Naive B cell (primary cell): ENCODE results near the gene RNF144A. TPM values are rescaled to one million over a fixed set of nuclear protein-coding genes. Genes with fewer than 3 reads are reported as not detected.
A peak's percentile ranks its signal among the peaks of the same experiment; 100 is the strongest.

Experiments used
- ATAC-seq, 2 donors: fragments of 150-1000 bp; cut with Tn5 transposase; 2 replicates each; pipeline ENCODE4 v1.10.0; 2021; ENCODE audit warnings: low read depth in 2 of 2, mild to moderate bottlenecking in 2 of 2, moderate library complexity in 2 of 2
- DNase-seq: peaks from one replicate; pipeline ENCODE4 v3.0.0; 2022
- H3K27ac Mint-ChIP-seq, 6 donors: one replicate each; pipeline ENCODE4 v1.8.0; 2020 to 2022; ENCODE audit warnings: mild to moderate bottlenecking in 6 of 6, mixed read lengths in 6 of 6, moderate library complexity in 5 of 6, inconsistent platforms in 2 of 6
- H3K27me3 Mint-ChIP-seq, 3 donors: one replicate each; pipeline ENCODE4 v1.8.0; 2021 to 2022; ENCODE audit warnings: mixed read lengths in 3 of 3, mild to moderate bottlenecking in 1 of 3
- H3K36me3 Mint-ChIP-seq, 2 donors: one replicate each; pipeline ENCODE4 v1.8.0; 2020 to 2022; ENCODE audit warnings: mixed read lengths in 2 of 2, inconsistent platforms in 1 of 2, mild to moderate bottlenecking in 1 of 2
- H3K4me1 Mint-ChIP-seq, 3 donors: one replicate each; pipeline ENCODE4 v1.8.0; 2020 to 2022; ENCODE audit warnings: mixed read lengths in 3 of 3, inconsistent platforms in 1 of 3, mild to moderate bottlenecking in 1 of 3, moderate library complexity in 1 of 3
- H3K4me3 Mint-ChIP-seq, 8 donors: one replicate each; pipeline ENCODE4 v1.8.0; 2020 to 2022; ENCODE audit warnings: mild to moderate bottlenecking in 8 of 8, mixed read lengths in 8 of 8, moderate library complexity in 8 of 8, inconsistent platforms in 2 of 8
- H3K9me3 Mint-ChIP-seq, 7 donors: one replicate each; pipeline ENCODE4 v1.8.0; 2020 to 2022; ENCODE audit warnings: mixed read lengths in 7 of 7, mild to moderate bottlenecking in 5 of 7, inconsistent platforms in 2 of 7, moderate library complexity in 1 of 7
- polyA plus RNA-seq, 6 donors: library from polyadenylated mRNA; unstranded; fragments of 300-500 nt; fragmentation: Illumina TruSeq; gene quantifications; one replicate each; pipeline ENCODE4 v1.2.3, GENCODE V29; 2021; ENCODE audit warnings: low read depth in 6 of 6

Gene RNF144A
- polyA plus RNA-seq, 6 donors from 2014 or later: 0.04 to 0.92 (median 0.16) TPM; not detected in 1

DNA sequence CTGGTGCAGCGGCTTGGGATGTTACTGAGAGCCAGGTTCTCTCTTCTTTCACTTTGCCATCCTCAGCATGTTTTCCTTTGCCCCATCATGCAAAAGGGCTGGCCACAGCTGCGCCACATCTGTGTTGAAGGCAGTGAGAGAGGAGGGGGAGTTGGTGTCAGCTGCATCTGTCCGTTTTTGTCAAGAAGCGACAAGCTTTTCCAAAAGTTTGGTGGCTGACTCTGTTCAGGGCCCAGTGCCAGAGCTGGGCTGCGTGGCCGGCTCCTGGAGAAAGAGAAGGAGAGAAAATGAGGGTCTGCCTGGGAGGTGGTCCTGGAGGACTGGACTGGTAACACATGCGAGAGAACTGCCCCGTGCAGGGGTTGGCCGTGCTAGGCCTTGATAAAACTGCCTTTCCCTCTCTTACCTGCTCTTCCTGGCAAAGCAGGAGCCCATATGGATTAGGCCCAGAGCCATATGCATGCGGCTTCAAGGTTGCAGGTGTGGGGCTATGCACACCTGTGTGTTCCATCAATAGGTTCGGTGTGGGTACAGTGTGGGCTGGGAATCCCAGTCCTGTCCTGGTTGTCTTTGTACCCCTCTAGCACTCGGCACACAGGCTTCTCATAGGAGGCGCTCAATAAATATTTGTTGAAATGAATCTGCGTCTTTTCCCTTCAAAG lies 9.0 kb downstream of the RNF144A start:
- Mint-ChIP-seq H3K27ac (peak overlapping the region in 1 of 6 donors; percentile 2), H3K9me3 (no peaks in the 10 kb centered on the region), H3K4me3 (no peak overlapping the region), H3K27me3 (peaks cover 0 to 13% (median 0%) of the 10 kb centered on the region in 3 donors), H3K4me1 (peaks cover 0 to 16% (median 8%) of the 10 kb centered on the region in 3 donors), H3K36me3 (peaks cover 6 to 10% of the 10 kb centered on the region in 2 donors)
- DNase-seq: no peak
- ATAC-seq: no peak

DNA sequence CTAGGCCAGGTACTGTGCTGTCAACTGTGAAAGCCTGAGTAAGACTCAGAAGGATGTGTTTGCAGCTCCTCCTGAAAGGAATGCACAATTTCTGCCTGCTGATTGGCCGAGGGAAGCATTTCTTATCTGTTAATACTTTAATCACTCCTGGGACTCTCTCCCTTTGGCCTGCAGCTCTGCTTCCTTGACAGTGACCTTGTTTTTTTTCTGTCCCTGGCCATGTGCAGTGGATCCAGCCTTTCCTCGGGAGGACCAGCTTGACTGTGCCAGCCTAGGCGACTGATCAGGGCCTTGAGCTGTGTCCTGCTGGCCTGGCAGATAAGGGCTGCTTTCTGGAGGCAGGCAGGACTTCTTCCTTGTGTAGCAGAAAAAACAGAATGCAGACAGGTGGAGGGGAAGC lies 10.0 kb downstream of the RNF144A start:
- no peak overlapping the region for H3K4me3 Mint-ChIP-seq

DNA sequence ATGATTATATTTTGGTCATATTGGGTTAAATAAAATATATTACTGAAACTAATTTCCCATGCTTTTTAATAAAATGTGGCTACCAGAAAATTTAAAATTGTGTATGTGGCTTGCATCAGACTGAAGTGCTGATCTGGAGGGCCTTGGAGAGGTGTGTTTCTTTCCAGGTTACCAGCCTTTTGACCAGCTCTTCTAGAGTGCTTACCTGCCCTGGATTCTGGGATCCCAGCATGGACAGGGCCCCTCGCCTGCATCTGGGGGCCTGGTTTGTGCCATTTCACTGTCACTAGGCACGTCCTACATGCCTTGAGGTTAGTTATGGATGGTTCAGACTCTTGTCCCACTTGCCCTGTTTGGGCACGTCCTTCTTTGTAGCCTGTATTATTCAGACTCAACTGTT lies 10.5 kb downstream of the RNF144A start:
- H3K36me3 Mint-ChIP-seq: peaks cover 10 to 12% of the 10 kb centered on the region in 2 donors
- no peak for DNase-seq
- no peak overlapping the region for H3K27ac Mint-ChIP-seq
- peaks cover 0 to 9% (median 0%) of the 10 kb centered on the region in 3 donors for H3K27me3 Mint-ChIP-seq
- peaks cover 0 to 14% (median 5%) of the 10 kb centered on the region in 3 donors for H3K4me1 Mint-ChIP-seq
- no peak overlapping the region for H3K4me3 Mint-ChIP-seq
- H3K9me3 Mint-ChIP-seq: peaks cover 0 to 9% (median 0%) of the 10 kb centered on the region in 7 donors
- ATAC-seq: no peak

More for the DNA sequence above, 10.0 kb downstream of the RNF144A start:
- ATAC-seq: no peak
- DNase-seq: no peak
- Mint-ChIP-seq H3K4me1 (peaks cover 0 to 14% (median 5%) of the 10 kb centered on the region in 3 donors), H3K27ac (peak overlapping the region in 1 of 6 donors; percentile 56), H3K27me3 (peaks cover 0 to 9% (median 0%) of the 10 kb centered on the region in 3 donors), H3K9me3 (peaks cover 0 to 8% (median 0%) of the 10 kb centered on the region in 7 donors), H3K36me3 (peaks cover 10 to 12% of the 10 kb centered on the region in 2 donors)

DNA sequence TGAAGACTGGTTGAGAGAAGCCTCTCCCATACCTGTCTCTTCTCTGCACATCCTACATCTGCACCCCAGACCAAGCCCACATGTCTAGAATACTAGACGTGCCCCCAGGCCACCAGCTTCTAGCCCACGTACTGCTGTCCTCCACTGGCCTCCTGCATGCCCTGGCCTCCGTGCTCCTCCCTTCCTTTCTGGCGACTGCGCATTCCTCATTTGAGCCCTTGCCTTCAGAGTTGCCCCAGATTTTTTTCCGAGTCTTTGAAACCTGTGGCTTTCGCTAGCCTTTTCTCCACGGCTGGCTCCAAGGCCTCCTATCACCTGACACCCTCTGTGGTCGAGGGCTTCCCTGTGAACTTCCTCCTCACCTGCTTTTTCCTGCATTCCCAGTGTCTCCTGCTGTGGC lies 11.2 kb downstream of the RNF144A start:
- H3K36me3 Mint-ChIP-seq: peaks cover 10 to 12% of the 10 kb centered on the region in 2 donors
- no peak overlapping the region for H3K27ac Mint-ChIP-seq
- peaks cover 0 to 14% (median 5%) of the 10 kb centered on the region in 3 donors for H3K4me1 Mint-ChIP-seq
- H3K27me3 Mint-ChIP-seq: peaks cover 0 to 9% (median 0%) of the 10 kb centered on the region in 3 donors
- peaks cover 0 to 9% (median 0%) of the 10 kb centered on the region in 7 donors for H3K9me3 Mint-ChIP-seq
- DNase-seq: no peak
- H3K4me3 Mint-ChIP-seq: no peak overlapping the region
- no peak for ATAC-seq

DNA sequence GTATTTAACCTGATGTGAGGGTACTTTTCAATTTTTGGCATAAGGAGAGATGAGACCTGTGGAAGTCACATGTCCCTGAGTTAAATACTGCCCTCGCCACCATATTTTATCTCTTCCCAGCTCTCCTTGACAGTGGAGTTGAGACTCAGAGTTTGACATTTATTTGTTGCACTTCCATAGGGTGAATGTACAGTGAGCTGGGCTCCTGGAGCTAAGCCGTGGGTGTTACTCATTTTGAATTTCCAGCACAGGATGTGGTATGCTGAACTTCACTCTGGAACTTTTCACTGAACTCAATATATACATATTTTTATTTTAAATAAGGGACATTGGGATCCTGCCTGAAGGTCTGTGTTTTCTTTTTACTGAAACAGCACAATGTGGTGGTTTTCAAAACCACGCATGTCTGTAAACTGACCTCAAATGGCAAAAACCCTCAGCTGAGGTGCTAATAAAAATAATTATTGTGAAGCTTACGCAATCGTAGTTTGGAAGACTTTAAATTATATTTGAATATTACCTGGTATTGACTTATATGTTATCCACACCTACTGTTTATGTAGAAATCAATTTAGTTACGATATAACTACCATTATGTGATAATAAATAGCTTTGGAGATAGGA lies 12.1 kb downstream of the RNF144A start:
- peaks cover 10 to 12% of the 10 kb centered on the region in 2 donors for H3K36me3 Mint-ChIP-seq
- peaks cover 0 to 3% (median 0%) of the 10 kb centered on the region in 3 donors for H3K27me3 Mint-ChIP-seq
- H3K4me3 Mint-ChIP-seq: no peak overlapping the region
- H3K4me1 Mint-ChIP-seq: peaks cover 0 to 16% (median 1%) of the 10 kb centered on the region in 3 donors
- no peak overlapping the region for H3K27ac Mint-ChIP-seq
- ATAC-seq (no peak), DNase-seq (no peak)
- peaks cover 0 to 9% (median 0%) of the 10 kb centered on the region in 7 donors for H3K9me3 Mint-ChIP-seq

DNA sequence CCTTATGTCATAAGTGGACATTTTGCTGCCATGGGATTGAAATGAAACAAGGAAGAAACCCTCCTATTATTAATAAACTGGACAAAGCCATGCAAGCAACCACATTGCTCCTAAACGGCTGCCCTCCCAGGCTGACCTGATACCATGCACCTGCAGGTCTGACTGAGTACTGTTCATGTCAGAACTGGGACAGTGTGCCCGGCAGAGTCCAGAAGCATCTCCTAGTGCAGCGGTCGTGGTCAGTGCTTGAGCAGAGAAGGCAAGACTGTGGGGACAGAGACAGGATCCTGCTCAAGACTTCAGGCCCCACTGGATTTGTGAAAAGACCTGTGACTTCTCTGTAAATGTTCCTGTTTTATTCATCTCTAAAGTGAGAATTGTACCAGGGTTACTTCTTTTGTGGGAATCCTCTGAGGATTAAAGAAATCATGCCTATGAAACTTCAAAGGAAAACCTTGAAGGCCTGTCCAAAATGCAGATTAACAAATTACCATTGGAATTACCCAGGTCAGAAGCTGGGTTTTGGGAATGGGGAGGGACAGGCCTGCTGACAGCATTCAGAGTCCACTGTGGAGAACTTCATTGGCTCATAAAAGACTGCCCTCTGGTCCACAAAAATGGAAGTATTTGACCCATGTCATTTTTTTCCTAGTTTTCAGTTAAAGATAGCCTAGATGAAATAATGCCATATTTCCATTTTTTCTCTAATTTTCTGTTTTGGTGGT lies 13.9 kb downstream of the RNF144A start:
- H3K27me3 Mint-ChIP-seq: no peaks in the 10 kb centered on the region
- H3K9me3 Mint-ChIP-seq: peaks cover 0 to 15% (median 4%) of the 10 kb centered on the region in 7 donors
- no peak overlapping the region for H3K4me3 Mint-ChIP-seq
- DNase-seq: no peak
- H3K27ac Mint-ChIP-seq: no peak overlapping the region
- H3K36me3 Mint-ChIP-seq: peaks cover 10 to 12% of the 10 kb centered on the region in 2 donors
- ATAC-seq: no peak
- H3K4me1 Mint-ChIP-seq: peaks cover 6 to 16% (median 9%) of the 10 kb centered on the region in 3 donors

DNA sequence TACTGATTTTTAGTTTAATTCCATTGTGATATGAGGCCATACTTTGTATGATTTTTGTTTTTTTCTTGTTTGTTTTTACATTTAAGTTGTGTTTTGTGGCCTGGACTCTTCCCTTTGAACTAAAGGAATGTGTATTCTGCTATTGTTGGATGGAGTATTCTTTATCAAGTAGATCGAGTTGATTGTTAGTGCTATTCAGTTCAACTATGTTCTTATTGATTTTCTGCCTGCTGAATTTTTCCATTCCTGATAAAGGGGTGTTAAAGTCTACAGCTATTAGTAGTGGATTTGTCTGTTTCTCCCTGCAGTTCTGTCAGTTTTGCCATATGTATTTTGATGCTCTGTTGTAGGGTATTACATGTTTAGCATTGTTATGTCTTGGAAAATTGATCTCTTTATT lies 14.5 kb downstream of the RNF144A start:
- H3K4me3 Mint-ChIP-seq: no peak overlapping the region
- H3K27me3 Mint-ChIP-seq: no peaks in the 10 kb centered on the region
- peaks cover 10 to 12% of the 10 kb centered on the region in 2 donors for H3K36me3 Mint-ChIP-seq
- no peak overlapping the region for H3K27ac Mint-ChIP-seq
- peaks cover 0 to 15% (median 4%) of the 10 kb centered on the region in 7 donors for H3K9me3 Mint-ChIP-seq
- ATAC-seq (no peak), DNase-seq (no peak)
- peaks cover 6 to 16% (median 9%) of the 10 kb centered on the region in 3 donors for H3K4me1 Mint-ChIP-seq

DNA sequence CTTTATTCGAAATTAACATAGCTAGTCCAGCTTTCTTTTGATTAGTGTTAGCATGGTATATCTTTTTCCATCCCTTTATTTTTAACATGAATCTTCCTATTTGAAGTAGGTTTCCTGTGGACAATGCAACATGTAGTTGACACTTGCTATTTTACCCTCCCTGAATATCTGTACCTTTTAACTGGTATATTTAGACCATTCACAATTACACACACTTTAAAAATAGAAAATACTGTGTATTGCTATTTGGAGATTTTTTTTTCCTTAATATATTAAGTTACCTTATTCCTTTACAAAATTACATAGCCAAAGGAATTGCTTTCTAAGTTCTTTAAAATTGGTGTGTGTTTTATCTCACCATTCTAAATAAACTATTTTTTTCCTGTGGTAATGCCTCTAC lies 15.0 kb downstream of the RNF144A start:
- peak overlapping the region in 1 of 6 donors; percentile 4 for H3K27ac Mint-ChIP-seq
- ATAC-seq (no peak), DNase-seq (no peak)
- peaks cover 10 to 12% of the 10 kb centered on the region in 2 donors for H3K36me3 Mint-ChIP-seq
- no peaks in the 10 kb centered on the region for H3K27me3 Mint-ChIP-seq
- H3K9me3 Mint-ChIP-seq: peaks cover 0 to 15% (median 4%) of the 10 kb centered on the region in 7 donors
- H3K4me1 Mint-ChIP-seq: peaks cover 6 to 16% (median 9%) of the 10 kb centered on the region in 3 donors
- H3K4me3 Mint-ChIP-seq: no peak overlapping the region

DNA sequence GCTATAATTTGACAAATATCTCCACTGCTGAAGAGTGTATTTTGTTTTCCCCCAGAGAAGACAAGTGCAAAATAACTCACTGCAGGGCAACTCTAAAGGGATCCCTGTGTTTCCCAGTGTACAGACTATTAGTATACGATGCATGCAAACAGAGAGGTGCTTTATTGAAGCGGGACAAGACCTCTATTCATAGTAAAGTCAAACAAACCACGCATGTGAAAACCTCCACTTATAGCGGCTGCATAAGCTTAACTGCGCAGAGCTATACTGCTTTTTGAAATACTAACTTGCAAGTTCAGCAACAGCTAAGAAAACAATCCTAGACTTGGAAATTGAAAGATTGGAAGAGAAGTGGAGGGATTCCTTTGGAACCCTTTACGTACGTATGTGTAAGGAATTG lies 15.6 kb downstream of the RNF144A start:
- H3K27ac Mint-ChIP-seq: peak overlapping the region in 1 of 6 donors; percentile 2
- H3K36me3 Mint-ChIP-seq: peaks cover 10 to 12% of the 10 kb centered on the region in 2 donors
- ATAC-seq (no peak), DNase-seq (no peak)
- no peaks in the 10 kb centered on the region for H3K27me3 Mint-ChIP-seq
- H3K4me1 Mint-ChIP-seq: peaks cover 6 to 16% (median 9%) of the 10 kb centered on the region in 3 donors
- H3K9me3 Mint-ChIP-seq: peaks cover 0 to 15% (median 4%) of the 10 kb centered on the region in 7 donors
- H3K4me3 Mint-ChIP-seq: no peak overlapping the region

DNA sequence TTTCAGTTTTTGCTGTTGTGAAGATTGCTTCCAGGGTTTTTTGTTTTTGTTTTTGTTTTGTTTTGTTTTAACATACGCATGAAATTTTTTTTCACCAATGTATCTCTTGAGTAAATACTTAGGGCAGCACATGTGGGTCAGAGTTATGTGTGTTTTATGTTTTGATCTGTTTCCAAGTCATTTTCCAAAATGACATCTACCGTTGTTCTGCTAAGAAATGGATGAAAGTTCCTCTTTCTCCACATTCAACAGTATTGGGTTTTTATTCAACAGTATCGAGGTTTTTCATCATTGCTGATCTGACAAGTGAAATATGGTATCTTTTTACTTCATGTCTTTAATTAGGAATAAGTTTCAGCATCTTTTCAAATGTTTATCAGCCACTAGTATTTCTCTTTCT lies 16.7 kb downstream of the RNF144A start:
- DNase-seq: no peak
- H3K4me1 Mint-ChIP-seq: peaks cover 6 to 16% (median 9%) of the 10 kb centered on the region in 3 donors
- peaks cover 0 to 15% (median 4%) of the 10 kb centered on the region in 7 donors for H3K9me3 Mint-ChIP-seq
- H3K36me3 Mint-ChIP-seq: peaks cover 1 to 7% of the 10 kb centered on the region in 2 donors
- H3K4me3 Mint-ChIP-seq: peak overlapping the region in 2 of 8 donors; percentile 3 to 44
- no peak for ATAC-seq
- H3K27me3 Mint-ChIP-seq: no peaks in the 10 kb centered on the region
- H3K27ac Mint-ChIP-seq: peak overlapping the region in 1 of 6 donors; percentile 39

DNA sequence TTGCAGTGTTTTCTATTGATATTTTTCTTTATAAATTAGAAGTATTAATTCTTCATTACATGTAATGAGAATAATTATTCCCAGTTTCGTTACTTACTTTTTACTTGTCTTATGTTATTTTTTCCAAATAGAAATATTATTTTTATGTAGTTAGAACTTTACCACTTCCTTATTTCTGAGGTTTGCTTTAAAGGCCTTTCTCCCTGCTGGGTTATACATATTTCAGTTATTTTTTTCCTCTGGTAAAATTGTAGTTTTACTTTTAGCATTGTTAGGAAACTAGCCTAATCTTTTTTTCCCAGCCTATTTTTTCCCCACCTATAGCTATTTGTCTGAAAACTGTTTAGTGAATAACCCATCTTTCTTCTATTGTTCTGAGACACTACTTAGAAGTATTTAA lies 17.1 kb downstream of the RNF144A start:
- H3K4me3 Mint-ChIP-seq: no peak overlapping the region
- peaks cover 0 to 7% of the 10 kb centered on the region in 2 donors for H3K36me3 Mint-ChIP-seq
- DNase-seq (no peak), ATAC-seq (no peak)
- no peak overlapping the region for H3K27ac Mint-ChIP-seq
- H3K4me1 Mint-ChIP-seq: peaks cover 6 to 16% (median 9%) of the 10 kb centered on the region in 3 donors
- no peaks in the 10 kb centered on the region for H3K27me3 Mint-ChIP-seq
- H3K9me3 Mint-ChIP-seq: peaks cover 0 to 15% (median 4%) of the 10 kb centered on the region in 7 donors

DNA sequence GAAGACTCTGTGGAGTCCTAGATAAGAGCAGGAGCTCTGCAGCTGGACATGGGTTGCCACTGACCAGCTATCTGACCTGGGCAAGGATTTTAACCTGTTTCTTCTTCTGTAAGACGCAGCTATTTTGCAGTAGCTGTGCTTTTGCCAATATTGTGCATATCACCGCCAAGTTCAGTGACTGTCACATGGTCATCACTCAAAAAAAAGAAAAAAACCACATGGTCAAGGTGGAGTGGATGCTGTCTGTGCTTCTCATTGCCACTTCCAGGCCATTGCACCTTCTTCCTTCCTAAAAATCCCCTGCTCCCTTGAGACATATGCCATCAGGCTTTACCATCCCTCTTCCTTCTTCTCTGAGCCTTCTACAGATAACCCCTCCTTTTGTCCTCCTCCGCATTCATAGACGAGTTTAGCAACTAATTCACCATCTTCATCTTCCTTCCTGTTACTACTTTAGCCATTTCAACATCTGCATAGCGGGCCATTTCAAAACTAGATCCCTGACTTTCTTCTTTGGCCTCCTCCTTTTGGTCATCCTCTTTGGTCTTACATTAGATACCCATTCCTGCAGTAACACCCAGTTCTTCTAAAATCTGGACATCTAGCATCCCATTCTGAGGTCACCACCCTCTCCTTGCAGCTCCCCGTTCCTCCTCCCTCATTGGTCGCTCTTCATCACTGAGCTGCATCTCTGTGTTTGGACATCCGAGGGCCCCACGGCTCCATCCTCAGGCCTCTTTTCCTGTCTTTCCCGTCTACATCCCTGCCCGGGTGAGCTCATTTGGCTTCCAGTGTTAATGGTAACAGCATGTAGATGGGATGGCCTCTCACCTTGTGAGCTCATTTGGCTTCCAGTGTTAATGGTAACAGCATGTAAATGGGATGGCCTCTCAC lies 17.8 kb downstream of the RNF144A start:
- H3K27ac Mint-ChIP-seq: no peak overlapping the region
- H3K4me1 Mint-ChIP-seq: peaks cover 6 to 16% (median 9%) of the 10 kb centered on the region in 3 donors
- H3K4me3 Mint-ChIP-seq: peak overlapping the region in 4 of 8 donors; percentile 2 to 64 (median 38)
- peaks cover 0 to 7% of the 10 kb centered on the region in 2 donors for H3K36me3 Mint-ChIP-seq
- no peaks in the 10 kb centered on the region for H3K27me3 Mint-ChIP-seq
- DNase-seq (no peak), ATAC-seq (no peak)
- H3K9me3 Mint-ChIP-seq: peaks cover 0 to 15% (median 4%) of the 10 kb centered on the region in 7 donors
